BE2C (cell line): ENCODE results near the gene GLRX5.

Experiments used
- DNase-seq: peaks from one replicate; pipeline ENCODE4 v3.0.0-alpha.2; 2020
- H3K27me3 ChIP-seq: fragments of 250-450 bp; sonication (Bioruptor Pico); 2 replicates; pipeline ENCODE4 v1.5.1; 2020; ENCODE audit warnings: mild to moderate bottlenecking
- H3K36me3 ChIP-seq: fragments of 250-450 bp; sonication (Bioruptor Pico); 2 replicates; pipeline ENCODE4 v1.5.1; 2020; ENCODE audit warnings: mild to moderate bottlenecking
- H3K4me1 ChIP-seq: fragments of 250-450 bp; sonication (Bioruptor Pico); 2 replicates; pipeline ENCODE4 v1.5.1; 2020
- H3K4me3 ChIP-seq: 2 replicates; pipeline ENCODE4 v1.5.1; 2011; ENCODE audit warnings: low read depth, low read length
- H3K9me3 ChIP-seq: fragments of 250-450 bp; sonication (Bioruptor Pico); 2 replicates; pipeline ENCODE4 v1.5.1; 2020
- CTCF ChIP-seq: IDR thresholded peaks from 2 replicates; pipeline ENCODE4 v1.5.1; 2012; ENCODE audit warnings: mild to moderate bottlenecking, low read depth, low read length

Gene GLRX5

GRCh38 chr14:95561001-95561412 is 26.2 kb downstream of the GLRX5 start:
- no peaks in the 10 kb centered on the region for H3K36me3 ChIP-seq
- TF ChIP-seq CTCF: peak; percentile 99
- H3K4me1 ChIP-seq: no peaks in the 10 kb centered on the region; the same call in 1 of the 2 replicates
- peak; percentile 90 for DNase-seq
- no peaks in the 10 kb centered on the region for H3K27me3 ChIP-seq
- H3K9me3 ChIP-seq: no peaks in the 10 kb centered on the region
- no peak overlapping the region for H3K4me3 ChIP-seq

- TF ChIP-seq CTCF: no peak
- no peaks in the 10 kb centered on the region; the same call in 1 of the 2 replicates for H3K27me3 ChIP-seq
- no peaks in the 10 kb centered on the region for H3K36me3 ChIP-seq
- no peaks in the 10 kb centered on the region; the same call in 1 of the 2 replicates for H3K4me1 ChIP-seq
- no peaks in the 10 kb centered on the region for H3K9me3 ChIP-seq
- no peak for DNase-seq
- no peak overlapping the region for H3K4me3 ChIP-seq
Measured at GRCh38 chr14:95562892-95563685, 28.2 kb downstream of the GLRX5 start.

GRCh38 chr14:95564060-95564459 is 29.2 kb downstream of the GLRX5 start:
- H3K4me1 ChIP-seq: no peaks in the 10 kb centered on the region; the same call in 1 of the 2 replicates
- no peak for DNase-seq
- no peak overlapping the region for H3K4me3 ChIP-seq
- no peaks in the 10 kb centered on the region; the same call in 1 of the 2 replicates for H3K27me3 ChIP-seq
- no peaks in the 10 kb centered on the region for H3K36me3 ChIP-seq
- TF ChIP-seq CTCF: no peak
- H3K9me3 ChIP-seq: no peaks in the 10 kb centered on the region

- Histone ChIP-seq H3K9me3 (no peaks in the 10 kb centered on the region), H3K36me3 (no peaks in the 10 kb centered on the region), H3K4me3 (no peak overlapping the region), H3K27me3 (no peaks in the 10 kb centered on the region; the same call in 1 of the 2 replicates), H3K4me1 (no peaks in the 10 kb centered on the region)
- DNase-seq: no peak
- no peak for TF ChIP-seq CTCF
Measured at GRCh38 chr14:95569440-95569839, 34.6 kb downstream of the GLRX5 start.

- no peak for DNase-seq
- no peaks in the 10 kb centered on the region for H3K9me3 ChIP-seq
- H3K27me3 ChIP-seq: peaks cover 6% of the 10 kb centered on the region
- H3K4me1 ChIP-seq: no peaks in the 10 kb centered on the region
- no peaks in the 10 kb centered on the region for H3K36me3 ChIP-seq
- no peak for TF ChIP-seq CTCF
- no peak overlapping the region for H3K4me3 ChIP-seq
Measured at GRCh38 chr14:95573313-95573712, 38.5 kb downstream of the GLRX5 start.

- TF ChIP-seq CTCF: no peak
- Histone ChIP-seq H3K4me1 (no peaks in the 10 kb centered on the region), H3K4me3 (no peak overlapping the region), H3K27me3 (peaks cover 7% of the 10 kb centered on the region), H3K9me3 (no peaks in the 10 kb centered on the region), H3K36me3 (no peaks in the 10 kb centered on the region)
- no peak for DNase-seq
Measured at GRCh38 chr14:95575840-95576473, 41.1 kb downstream of the GLRX5 start.
